SJCRH30 (cell line): ENCODE results near the gene ARF6. TPM values are rescaled to one million over a fixed set of nuclear protein-coding genes. Genes with fewer than 3 reads are reported as not detected.

Experiments
- DNase-seq, 2 experiments: peaks; one replicate each; pipeline ENCODE4 v3.0.0-alpha.2; 2015 to 2020
- H3K27ac ChIP-seq: fragments of 250-450 bp; sonication (Bioruptor Pico); 2 replicates; pipeline ENCODE4 v1.5.1; 2020; ENCODE audit warnings: mild to moderate bottlenecking, moderate library complexity
- H3K27me3 ChIP-seq: fragments of 250-450 bp; sonication (Bioruptor Pico); 2 replicates; pipeline ENCODE4 v1.5.1; 2020; ENCODE audit warnings: mild to moderate bottlenecking, moderate library complexity
- H3K36me3 ChIP-seq: fragments of 250-450 bp; sonication (Bioruptor Pico); 2 replicates; pipeline ENCODE4 v1.5.1; 2020; ENCODE audit warnings: mild to moderate bottlenecking, moderate library complexity
- H3K4me1 ChIP-seq: fragments of 250-450 bp; sonication (Bioruptor Pico); 2 replicates; pipeline ENCODE4 v1.5.1; 2020; ENCODE audit warnings: mild to moderate bottlenecking, moderate library complexity
- H3K4me3 ChIP-seq: fragments of 250-450 bp; sonication (Bioruptor Pico); 2 replicates; pipeline ENCODE4 v1.5.1; 2020; ENCODE audit warnings: mild to moderate bottlenecking, moderate library complexity
- H3K9me3 ChIP-seq: fragments of 250-450 bp; sonication (Bioruptor Pico); replicated peaks from 2 replicates; pipeline ENCODE4 v1.5.1; 2020; ENCODE audit warnings: mild to moderate bottlenecking, moderate library complexity
- total RNA-seq: library from RNA; depleted of rRNA; stranded (reverse); fragments of >200 nt; shearing (Covaris generic); gene quantifications from 2 replicates; pipeline ENCODE4 v1.2.3, GENCODE V29; 2014; rRNA removed

ARF6 gene
- 32.2 and 35.7 TPM in 2 replicates for total RNA-seq

- DNase-seq: peak; percentile 96 to 97
- no peaks in the 10 kb centered on the region for H3K9me3 ChIP-seq
- H3K4me1 ChIP-seq: peaks cover 5% of the 10 kb centered on the region; the same call in 1 of the 2 replicates
- peak within 1 kb of the TSS; percentile 93 for H3K4me3 ChIP-seq
- peak within 1 kb of the TSS; percentile 90 for H3K27ac ChIP-seq
- H3K36me3 ChIP-seq: peaks cover 22% of the 10 kb centered on the region
- H3K27me3 ChIP-seq: no peaks in the 10 kb centered on the region
These were observed at the start of gene ARF6 for GRCh38 chr14:49892636-49893308. Gene ARF6, plus strand, starts transcription at chr14:49893082. Its CDS starts 655 bp downstream, at chr14:49893737.

- Histone ChIP-seq H3K4me1 (no peaks in the 10 kb centered on the region), H3K27me3 (no peaks in the 10 kb centered on the region), H3K9me3 (no peaks in the 10 kb centered on the region), H3K27ac (no peak overlapping the region), H3K36me3 (peaks cover 29% of the 10 kb centered on the region), H3K4me3 (no peak overlapping the region)
- DNase-seq: no peak
These were observed 43.6 kb upstream of the ARF6 start for GRCh38 chr14:49849213-49849847.

- peak overlapping the region; percentile 62 for H3K27ac ChIP-seq
- no peak for DNase-seq
- H3K9me3 ChIP-seq: no peaks in the 10 kb centered on the region
- H3K27me3 ChIP-seq: no peaks in the 10 kb centered on the region
- no peaks in the 10 kb centered on the region for H3K4me1 ChIP-seq
- H3K4me3 ChIP-seq: peak overlapping the region; percentile 87
- H3K36me3 ChIP-seq: peaks cover 17% of the 10 kb centered on the region
These were observed 41.1 kb upstream of the ARF6 start for GRCh38 chr14:49851813-49852212.

- no peaks in the 10 kb centered on the region for H3K9me3 ChIP-seq
- peak within 1 kb of the TSS; percentile 62 for H3K27ac ChIP-seq
- DNase-seq: peak; percentile 86 to 94
- H3K4me3 ChIP-seq: peak within 1 kb of the TSS; percentile 87
- H3K27me3 ChIP-seq: no peaks in the 10 kb centered on the region
- H3K36me3 ChIP-seq: peaks cover 15% of the 10 kb centered on the region
- H3K4me1 ChIP-seq: no peaks in the 10 kb centered on the region
These were observed 40.4 kb upstream of the ARF6 start, which contains the start of gene NEMF for GRCh38 chr14:49852301-49853157. Gene NEMF, minus strand, starts transcription at chr14:49852788. Its CDS starts 35 bp downstream, at chr14:49852753.

- Histone ChIP-seq H3K36me3 (peaks cover 15% of the 10 kb centered on the region), H3K9me3 (no peaks in the 10 kb centered on the region), H3K4me3 (peak overlapping the region; percentile 87), H3K27me3 (no peaks in the 10 kb centered on the region), H3K27ac (peak overlapping the region; percentile 62; the same call in 1 of the 2 replicates), H3K4me1 (no peaks in the 10 kb centered on the region)
- no peak for DNase-seq
These were observed 39.8 kb upstream of the ARF6 start for GRCh38 chr14:49853158-49853477.

- Histone ChIP-seq H3K27ac (no peak overlapping the region), H3K4me1 (no peaks in the 10 kb centered on the region), H3K4me3 (no peak overlapping the region), H3K9me3 (no peaks in the 10 kb centered on the region), H3K36me3 (peaks cover 15% of the 10 kb centered on the region), H3K27me3 (no peaks in the 10 kb centered on the region)
- DNase-seq: peak in 1 of 2 experiments; percentile 24
These were observed 39.1 kb upstream of the ARF6 start for GRCh38 chr14:49853572-49854375.

- Histone ChIP-seq H3K36me3 (no peaks in the 10 kb centered on the region), H3K27me3 (no peaks in the 10 kb centered on the region), H3K9me3 (no peaks in the 10 kb centered on the region), H3K4me3 (no peak overlapping the region), H3K4me1 (no peaks in the 10 kb centered on the region), H3K27ac (no peak overlapping the region)
- DNase-seq: no peak
These were observed 35.4 kb upstream of the ARF6 start for GRCh38 chr14:49857427-49858003.

GRCh38 chr14:49858383-49858782, 34.5 kb upstream of the ARF6 start:
- no peak overlapping the region for H3K27ac ChIP-seq

GRCh38 chr14:49860988-49861698, 31.7 kb upstream of the ARF6 start:
- Histone ChIP-seq H3K4me3 (peak overlapping the region; percentile 73), H3K4me1 (no peaks in the 10 kb centered on the region), H3K27me3 (no peaks in the 10 kb centered on the region), H3K9me3 (no peaks in the 10 kb centered on the region), H3K36me3 (no peaks in the 10 kb centered on the region), H3K27ac (peak overlapping the region; percentile 61)
- no peak for DNase-seq

More at GRCh38 chr14:49858383-49858782, 34.5 kb upstream of the ARF6 start:
- H3K4me3 ChIP-seq: no peak overlapping the region
- no peaks in the 10 kb centered on the region for H3K9me3 ChIP-seq
- no peak for DNase-seq
- H3K4me1 ChIP-seq: no peaks in the 10 kb centered on the region
- no peaks in the 10 kb centered on the region for H3K27me3 ChIP-seq
- H3K36me3 ChIP-seq: no peaks in the 10 kb centered on the region

GRCh38 chr14:49861699-49862088, 31.2 kb upstream of the ARF6 start:
- Histone ChIP-seq H3K4me3 (peak overlapping the region; percentile 73), H3K4me1 (no peaks in the 10 kb centered on the region), H3K27ac (peak overlapping the region; percentile 61), H3K36me3 (no peaks in the 10 kb centered on the region), H3K27me3 (no peaks in the 10 kb centered on the region), H3K9me3 (no peaks in the 10 kb centered on the region)
- DNase-seq: peak; percentile 55 to 76

- H3K9me3 ChIP-seq: no peaks in the 10 kb centered on the region
- H3K4me1 ChIP-seq: no peaks in the 10 kb centered on the region
- H3K36me3 ChIP-seq: no peaks in the 10 kb centered on the region
- H3K27ac ChIP-seq: peak overlapping the region; percentile 61
- H3K27me3 ChIP-seq: no peaks in the 10 kb centered on the region
- H3K4me3 ChIP-seq: peak overlapping the region; percentile 73
- DNase-seq: peak; percentile 75 to 89
These were observed 30.7 kb upstream of the ARF6 start for GRCh38 chr14:49862089-49862673.

- no peaks in the 10 kb centered on the region for H3K36me3 ChIP-seq
- no peaks in the 10 kb centered on the region for H3K4me1 ChIP-seq
- H3K4me3 ChIP-seq: peak overlapping the region; percentile 73
- H3K27ac ChIP-seq: peak overlapping the region; percentile 24; the same call in 1 of the 2 replicates
- H3K9me3 ChIP-seq: no peaks in the 10 kb centered on the region
- H3K27me3 ChIP-seq: no peaks in the 10 kb centered on the region
- DNase-seq: no peak
These were observed 29.2 kb upstream of the ARF6 start for GRCh38 chr14:49863487-49864281.
